HepG2 (cell line): Measurements from ENCODE around the gene TENT4B. TPM values are rescaled to one million over a fixed set of nuclear protein-coding genes. Genes with fewer than 3 reads are reported as not detected.

Experiments
- ATAC-seq: fragments of 200-7000 bp; cut with Tn5 transposase; 3 replicates; pipeline ENCODE4 v1.9.1; 2020; ENCODE audit warnings: mild to moderate bottlenecking, moderate library complexity
- BruUV-seq: library from RNA; stranded (reverse); fragments of 400-500 nt; replicated peaks from 2 replicates; lab custom pipeline; 2021; lab: Mats Ljungman, UMichigan
- CTCF ChIA-PET: fragments of 300-600 bp; formaldehyde crosslinking; extraction: SDS; loops from one replicate; lab custom pipeline; 2021; ENCODE audit warnings: low total read pairs, inconsistent platforms, low intra/inter-chr PET ratio; lab: Yijun Ruan, JAX
- POLR2A ChIA-PET: fragments of 350-600 bp; sonication (Branson Sonifier 250); formaldehyde crosslinking; loops from one replicate; lab custom pipeline; 2020; ENCODE audit warnings: antibody characterized with exemption, inconsistent platforms; lab: Yijun Ruan, JAX
- DNase-seq: peaks from one replicate; pipeline ENCODE4 v3.0.0-alpha.2; 2015; ENCODE audit warnings: low spot score
- FAIRE-seq: peaks from 3 replicates; lab custom pipeline; 2011; peaks lifted over from hg19 to GRCh38; lab: Jason Lieb, UNC
- H2AFZ ChIP-seq: one replicate; pipeline ENCODE4 v1.6.1; 2011; ENCODE audit warnings: low read length, inconsistent platforms
- H3K27ac ChIP-seq: fragments of 300-600 bp; 3 replicates; pipeline ENCODE4 v1.8.0; 2011; ENCODE audit warnings: mixed run types, mild to moderate bottlenecking, mixed read lengths, low read length, inconsistent platforms; ENCODE audit not compliant: insufficient read depth; ENCODE audit errors: extremely low read length
- H3K27me3 ChIP-seq, 2 experiments: fragments of 200-600 bp in 1 of 2; 2 replicates in 1 of 2; 3 replicates in 1 of 2; pipeline versions ENCODE4 v1.6.0 to v1.8.0; 2011; ENCODE audit warnings: low read length in 2 of 2, mild to moderate bottlenecking in 2 of 2, moderate library complexity in 2 of 2, inconsistent platforms in 1 of 2; ENCODE audit not compliant: insufficient read depth in 2 of 2, control insufficient read depth in 1 of 2
- H3K36me3 ChIP-seq, 2 experiments: fragments of 200-600 bp in 1 of 2; replicated peaks in 1 of 2; 2 replicates in 1 of 2; 3 replicates in 1 of 2; pipeline versions ENCODE4 v1.5.1 to v1.8.0; 2011; ENCODE audit warnings: low read length in 2 of 2, inconsistent platforms in 1 of 2; ENCODE audit not compliant: insufficient read depth in 2 of 2, control insufficient read depth in 1 of 2
- H3K4me1 ChIP-seq: 2 replicates; pipeline ENCODE4 v1.5.1; 2012; ENCODE audit warnings: low read length, inconsistent platforms; ENCODE audit not compliant: insufficient read depth
- H3K4me2 ChIP-seq: 2 replicates; pipeline ENCODE4 v1.6.0; 2011; ENCODE audit warnings: low read depth, low read length, inconsistent platforms
- H3K4me3 ChIP-seq, 3 experiments: fragments of 200-600 bp in 1 of 3; sonication (generic), shearing (Covaris generic) in 1 of 3; replicated peaks in 1 of 3; 2 replicates each; pipeline ENCODE4 v1.5.1; 2011 to 2016; ENCODE audit warnings: low read length in 3 of 3, inconsistent platforms in 2 of 3, low read depth in 2 of 3, mild to moderate bottlenecking in 2 of 3, control low read depth in 1 of 3, mixed read lengths in 1 of 3; ENCODE audit not compliant: insufficient read depth in 1 of 3
- H3K79me2 ChIP-seq: one replicate; pipeline ENCODE4 v1.6.1; 2011; ENCODE audit warnings: low read length, inconsistent platforms; ENCODE audit not compliant: insufficient read depth
- H3K9ac ChIP-seq: 2 replicates; pipeline ENCODE4 v1.6.0; 2011; ENCODE audit warnings: mild to moderate bottlenecking, low read depth, low read length, inconsistent platforms; ENCODE audit not compliant: insufficient read depth
- H3K9me3 ChIP-seq: 2 replicates; pipeline ENCODE4 v1.5.1; 2012; ENCODE audit warnings: mild to moderate bottlenecking, low read length
- H4K20me1 ChIP-seq: 2 replicates; pipeline ENCODE4 v1.6.0; 2011; ENCODE audit warnings: inconsistent platforms, mild to moderate bottlenecking, low read length, moderate library complexity; ENCODE audit not compliant: insufficient read depth
- CSRNP1 ChIP-seq: sonication (generic); formaldehyde crosslinking; IDR thresholded peaks from 2 replicates; pipeline ENCODE4 v1.8.1; 2023; ENCODE audit warnings: mild to moderate bottlenecking, missing genetic modification reagents
- GATAD2A ChIP-seq: IDR thresholded peaks from 2 replicates; pipeline ENCODE4 v1.6.1; 2016
- HIC2 ChIP-seq: sonication (generic); formaldehyde crosslinking; IDR thresholded peaks from 2 replicates; pipeline ENCODE4 v1.9.0; 2022; ENCODE audit warnings: low read depth, missing genetic modification reagents
- HIVEP1 ChIP-seq: sonication (generic); formaldehyde crosslinking; IDR thresholded peaks from 2 replicates; pipeline ENCODE4 v1.4.0; 2020; ENCODE audit warnings: mild to moderate bottlenecking, missing genetic modification reagents
- PHF8 ChIP-seq: sonication (generic); formaldehyde crosslinking; IDR thresholded peaks from 2 replicates; pipeline ENCODE4 v1.5.0; 2020; ENCODE audit warnings: missing genetic modification reagents
- RAD51 ChIP-seq: fragments of 450-650 bp; IDR thresholded peaks from 2 replicates; pipeline ENCODE4 v1.6.1; 2016; ENCODE audit warnings: borderline replicate concordance
- YEATS2 ChIP-seq: sonication (generic); formaldehyde crosslinking; IDR thresholded peaks from 2 replicates; pipeline ENCODE4 v1.4.0; 2020; ENCODE audit warnings: missing genetic modification reagents, borderline replicate concordance
- ZKSCAN1 ChIP-seq: fragments of 150-350 bp; IDR thresholded peaks from 2 replicates; pipeline ENCODE4 v1.6.1; 2014; ENCODE audit warnings: low read length
- ZNF431 ChIP-seq: sonication (generic); formaldehyde crosslinking; IDR thresholded peaks from 2 replicates; pipeline ENCODE4 v1.9.0; 2022; ENCODE audit warnings: missing genetic modification reagents, low read depth, mild to moderate bottlenecking, borderline replicate concordance
- ZNF44 ChIP-seq: sonication (generic); formaldehyde crosslinking; IDR thresholded peaks from 2 replicates; pipeline ENCODE4 v1.5.1; 2020; ENCODE audit warnings: mild to moderate bottlenecking, missing genetic modification reagents
- ZNF678 ChIP-seq: sonication (generic); formaldehyde crosslinking; IDR thresholded peaks from 2 replicates; pipeline ENCODE4 v1.4.0; 2020; ENCODE audit warnings: mild to moderate bottlenecking, missing genetic modification reagents
- ZNF75D ChIP-seq: sonication (generic); formaldehyde crosslinking; IDR thresholded peaks from 2 replicates; pipeline ENCODE4 v1.8.1; 2023; ENCODE audit warnings: missing genetic modification reagents, mild to moderate bottlenecking, borderline replicate concordance
- ZNF792 ChIP-seq: IDR thresholded peaks from 2 replicates; pipeline ENCODE4 v1.6.1; 2016
- WGBS: methylation state at CpG from one replicate; pipeline ENCODE4 v1.1.6; 2017; ENCODE audit warnings: low lambda C conversion rate; 5-methylcytosine and 5-hydroxymethylcytosine counted together
- in situ Hi-C: cut with HindIII; loops from 2 replicates; pipeline ENCODE4 v1.10.0; 2017; ENCODE audit warnings: low pct_unique_long_range_greater_than_20kb; ENCODE audit not compliant: extremely low pct_ligation_motif_present
- intact Hi-C: fragments of 100-400 bp; cut with micrococcal nuclease; formaldehyde crosslinking; loops from one replicate; pipeline ENCODE4 v1.10.0; 2022; ENCODE audit not compliant: unreplicated experiment
- polyA plus RNA-seq, 8 experiments: library from polyadenylated mRNA; depleted of rRNA in 3 of 8; stranded (reverse) in 7 of 8; unstranded in 1 of 8; fragments of >200 nt; fragmentation: Illumina TruSeq in 4 of 8; extraction: Trizol in 4 of 8; gene quantifications; 2 replicates each; pipeline versions ENCODE4 v1.2.1 to v1.2.3, GENCODE V29; 2011 to 2016; ENCODE audit warnings: low read depth in 4 of 8, missing spikeins in 1 of 8, mixed read lengths in 1 of 8; ENCODE audit not compliant: insufficient read depth in 1 of 8
- total RNA-seq, 5 experiments: library from RNA; depleted of rRNA; stranded (reverse); fragments of >200 nt; fragmentation: Illumina TruSeq; extraction: Trizol; gene quantifications; 2 replicates each; pipeline ENCODE4 v1.2.3, GENCODE V29; 2016; ENCODE audit warnings: low read depth in 1 of 5
- TF ChIP-seq, protein P1 (sequence below): sonication (generic); formaldehyde crosslinking; IDR thresholded peaks from 2 replicates; pipeline ENCODE4 v1.4.0; 2020; ENCODE audit warnings: missing genetic modification reagents

TENT4B gene
- total and polyA plus RNA-seq, 2 of the 13 experiments (the other 11 are each of a cell fraction or from before 2014, with no cell fraction given), result 15.0 to 32.8 TPM

- no peak overlapping the region for H3K4me3 ChIP-seq
- intact Hi-C loops, result no loop called here
- no peaks in the 10 kb centered on the region for H3K36me3 ChIP-seq
- no peak overlapping the region for H3K4me2 ChIP-seq
- in situ Hi-C loops, result loop anchor here (5.0 to 10.0 kb wide), 3 partner anchors 32 to 395 kb away; no protein-coding TSS in a partner anchor
- H3K27me3 ChIP-seq, result peaks cover 2 to 21% of the 10 kb centered on the region in 2 experiments; a peak in 3 of 5 replicates
- no peak overlapping the region for H3K27ac ChIP-seq
- DNase-seq, result no peak
- FAIRE-seq, result no peak
- TF ChIP-seq HIC2 (CRISPR knock-in tag), result no peak
- no peak for TF ChIP-seq ZNF431
- no peak for TF ChIP-seq YEATS2 (CRISPR knock-in tag)
- TF ChIP-seq CSRNP1 (CRISPR knock-in tag), result no peak
- no peak for TF ChIP-seq HIVEP1 (CRISPR knock-in tag)
- TF ChIP-seq ZNF792, result no peak
- TF ChIP-seq RAD51, result no peak
- TF ChIP-seq ZKSCAN1, result no peak
- no peak for TF ChIP-seq ZNF44 (CRISPR knock-in tag)
- no peak for TF ChIP-seq ZNF75D (CRISPR knock-in tag)
- no peak for TF ChIP-seq GATAD2A (CRISPR knock-in tag)
- TF ChIP-seq, protein P1, sequence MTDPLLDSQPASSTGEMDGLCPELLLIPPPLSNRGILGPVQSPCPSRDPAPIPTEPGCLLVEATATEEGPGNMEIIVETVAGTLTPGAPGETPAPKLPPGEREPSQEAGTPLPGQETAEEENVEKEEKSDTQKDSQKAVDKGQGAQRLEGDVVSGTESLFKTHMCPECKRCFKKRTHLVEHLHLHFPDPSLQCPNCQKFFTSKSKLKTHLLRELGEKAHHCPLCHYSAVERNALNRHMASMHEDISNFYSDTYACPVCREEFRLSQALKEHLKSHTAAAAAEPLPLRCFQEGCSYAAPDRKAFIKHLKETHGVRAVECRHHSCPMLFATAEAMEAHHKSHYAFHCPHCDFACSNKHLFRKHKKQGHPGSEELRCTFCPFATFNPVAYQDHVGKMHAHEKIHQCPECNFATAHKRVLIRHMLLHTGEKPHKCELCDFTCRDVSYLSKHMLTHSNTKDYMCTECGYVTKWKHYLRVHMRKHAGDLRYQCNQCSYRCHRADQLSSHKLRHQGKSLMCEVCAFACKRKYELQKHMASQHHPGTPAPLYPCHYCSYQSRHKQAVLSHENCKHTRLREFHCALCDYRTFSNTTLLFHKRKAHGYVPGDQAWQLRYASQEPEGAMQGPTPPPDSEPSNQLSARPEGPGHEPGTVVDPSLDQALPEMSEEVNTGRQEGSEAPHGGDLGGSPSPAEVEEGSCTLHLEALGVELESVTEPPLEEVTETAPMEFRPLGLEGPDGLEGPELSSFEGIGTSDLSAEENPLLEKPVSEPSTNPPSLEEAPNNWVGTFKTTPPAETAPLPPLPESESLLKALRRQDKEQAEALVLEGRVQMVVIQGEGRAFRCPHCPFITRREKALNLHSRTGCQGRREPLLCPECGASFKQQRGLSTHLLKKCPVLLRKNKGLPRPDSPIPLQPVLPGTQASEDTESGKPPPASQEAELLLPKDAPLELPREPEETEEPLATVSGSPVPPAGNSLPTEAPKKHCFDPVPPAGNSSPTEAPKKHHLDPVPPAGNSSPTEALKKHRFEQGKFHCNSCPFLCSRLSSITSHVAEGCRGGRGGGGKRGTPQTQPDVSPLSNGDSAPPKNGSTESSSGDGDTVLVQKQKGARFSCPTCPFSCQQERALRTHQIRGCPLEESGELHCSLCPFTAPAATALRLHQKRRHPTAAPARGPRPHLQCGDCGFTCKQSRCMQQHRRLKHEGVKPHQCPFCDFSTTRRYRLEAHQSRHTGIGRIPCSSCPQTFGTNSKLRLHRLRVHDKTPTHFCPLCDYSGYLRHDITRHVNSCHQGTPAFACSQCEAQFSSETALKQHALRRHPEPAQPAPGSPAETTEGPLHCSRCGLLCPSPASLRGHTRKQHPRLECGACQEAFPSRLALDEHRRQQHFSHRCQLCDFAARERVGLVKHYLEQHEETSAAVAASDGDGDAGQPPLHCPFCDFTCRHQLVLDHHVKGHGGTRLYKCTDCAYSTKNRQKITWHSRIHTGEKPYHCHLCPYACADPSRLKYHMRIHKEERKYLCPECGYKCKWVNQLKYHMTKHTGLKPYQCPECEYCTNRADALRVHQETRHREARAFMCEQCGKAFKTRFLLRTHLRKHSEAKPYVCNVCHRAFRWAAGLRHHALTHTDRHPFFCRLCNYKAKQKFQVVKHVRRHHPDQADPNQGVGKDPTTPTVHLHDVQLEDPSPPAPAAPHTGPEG (CRISPR knock-in tag), result no peak
- TF ChIP-seq PHF8 (CRISPR knock-in tag), result no peak
- TF ChIP-seq ZNF678, result no peak
- peaks cover 42% of the 10 kb centered on the region for H3K4me1 ChIP-seq
- no peak overlapping the region for H2AFZ ChIP-seq
- 70% methylated on average over 12 of the region's 12 CpGs for WGBS
- no peak overlapping the region for H3K9ac ChIP-seq
- ATAC-seq, result no peak
- POLR2A ChIA-PET, result no interaction called here
- no peaks in the 10 kb centered on the region for H3K9me3 ChIP-seq
- no peaks in the 10 kb centered on the region for H3K79me2 ChIP-seq
- no TSS peak for BruUV-seq
- CTCF ChIA-PET, result no interaction called here
- no peaks in the 10 kb centered on the region for H4K20me1 ChIP-seq
Measured at GRCh38 chr16:50269769-50270509, 116.8 kb downstream of the TENT4B start.
